ENCODE data around the gene GPRC5C. TPM values are rescaled to one million over a fixed set of nuclear protein-coding genes. Genes with fewer than 3 reads are reported as not detected.

Gene GPRC5C
- total RNA-seq, 1 donor: 2.9 TPM

GRCh38 chr17:74444406-74444805 is 12.5 kb downstream of the GPRC5C start:
- H4K20me1 ChIP-seq (ENCODE audit: insufficient read depth, low read length): no peaks in the 10 kb centered on the region
- H3K4me2 ChIP-seq (ENCODE audit: insufficient read depth, low read length): no peak overlapping the region
- TF ChIP-seq CTCF (IDR thresholded peaks at IDR 0.05; ENCODE audit: extremely low read depth, low read depth, low read length): no peak
- no peaks in the 10 kb centered on the region for H3K36me3 ChIP-seq (ENCODE audit: insufficient read depth, low read length)
- no peaks in the 10 kb centered on the region for H3K4me1 ChIP-seq (ENCODE audit: insufficient read depth, low read length)
- H3K9me3 ChIP-seq (ENCODE audit: low read depth, low read length): no peaks in the 10 kb centered on the region
- H3K27ac ChIP-seq (ENCODE audit: low read depth, low read length): no peak overlapping the region
- H3K4me3 ChIP-seq (ENCODE audit: insufficient read depth, low read length): no peak overlapping the region
- H2AFZ ChIP-seq (ENCODE audit: low read length): no peak overlapping the region
- no peaks in the 10 kb centered on the region for H3K27me3 ChIP-seq (ENCODE audit: insufficient read depth, low read length)
- no peaks in the 10 kb centered on the region for H3K79me2 ChIP-seq (ENCODE audit: insufficient read depth, low read length)
- peak; percentile 42 for DNase-seq (ENCODE audit: insufficient read length, low spot score, missing footprints)

DNA sequence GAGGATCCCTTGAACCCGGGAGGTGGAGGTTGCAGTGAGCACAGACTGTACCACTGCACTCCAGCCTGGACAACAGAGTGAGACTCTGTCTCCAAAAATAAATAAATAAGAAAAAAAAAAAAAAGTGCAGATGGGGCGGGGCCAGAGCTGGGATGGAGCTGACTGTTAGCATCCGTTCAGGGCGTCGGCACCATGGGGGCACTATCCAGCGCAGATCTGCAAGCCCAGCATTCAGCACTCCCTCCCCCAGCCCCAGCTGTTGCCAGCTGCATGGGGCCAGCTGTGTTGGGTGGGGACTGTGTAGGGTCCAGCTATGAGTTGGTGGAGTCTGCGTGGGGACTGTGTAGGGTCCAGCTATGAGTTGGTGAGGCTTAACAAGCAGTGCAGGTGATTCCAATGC is 13.3 kb downstream of the GPRC5C start:
- no peaks in the 10 kb centered on the region for H3K9me3 ChIP-seq (ENCODE audit: low read depth, low read length)
- no peak overlapping the region for H3K4me3 ChIP-seq (ENCODE audit: insufficient read depth, low read length)
- no peaks in the 10 kb centered on the region for H3K4me1 ChIP-seq (ENCODE audit: insufficient read depth, low read length)
- no peaks in the 10 kb centered on the region for H3K79me2 ChIP-seq (ENCODE audit: insufficient read depth, low read length)
- H3K4me2 ChIP-seq (ENCODE audit: insufficient read depth, low read length): no peak overlapping the region
- no peaks in the 10 kb centered on the region for H4K20me1 ChIP-seq (ENCODE audit: insufficient read depth, low read length)
- H3K36me3 ChIP-seq (ENCODE audit: insufficient read depth, low read length): no peaks in the 10 kb centered on the region
- no peak for TF ChIP-seq CTCF (IDR thresholded peaks at IDR 0.05; ENCODE audit: extremely low read depth, low read depth, low read length)
- no peaks in the 10 kb centered on the region for H3K27me3 ChIP-seq (ENCODE audit: insufficient read depth, low read length)
- DNase-seq (ENCODE audit: insufficient read length, low spot score, missing footprints): peak; percentile 6
- no peak overlapping the region for H3K27ac ChIP-seq (ENCODE audit: low read depth, low read length)
- no peak overlapping the region for H2AFZ ChIP-seq (ENCODE audit: low read length)

- no peaks in the 10 kb centered on the region for H3K36me3 ChIP-seq (ENCODE audit: insufficient read depth, low read length)
- H3K79me2 ChIP-seq (ENCODE audit: insufficient read depth, low read length): no peaks in the 10 kb centered on the region
- DNase-seq (ENCODE audit: insufficient read length, low spot score, missing footprints): peak; percentile 76
- no peak overlapping the region for H2AFZ ChIP-seq (ENCODE audit: low read length)
- no peak overlapping the region for H3K4me3 ChIP-seq (ENCODE audit: insufficient read depth, low read length)
- no peaks in the 10 kb centered on the region for H3K9me3 ChIP-seq (ENCODE audit: low read depth, low read length)
- no peak overlapping the region for H3K27ac ChIP-seq (ENCODE audit: low read depth, low read length)
- H3K4me2 ChIP-seq (ENCODE audit: insufficient read depth, low read length): no peak overlapping the region
- H3K4me1 ChIP-seq (ENCODE audit: insufficient read depth, low read length): no peaks in the 10 kb centered on the region
- no peak for TF ChIP-seq CTCF (IDR thresholded peaks at IDR 0.05; ENCODE audit: extremely low read depth, low read depth, low read length)
- H4K20me1 ChIP-seq (ENCODE audit: insufficient read depth, low read length): no peaks in the 10 kb centered on the region
- H3K27me3 ChIP-seq (ENCODE audit: insufficient read depth, low read length): peaks cover 2% of the 10 kb centered on the region
Measured at GRCh38 chr17:74446551-74447500, 14.9 kb downstream of the GPRC5C start.

DNA sequence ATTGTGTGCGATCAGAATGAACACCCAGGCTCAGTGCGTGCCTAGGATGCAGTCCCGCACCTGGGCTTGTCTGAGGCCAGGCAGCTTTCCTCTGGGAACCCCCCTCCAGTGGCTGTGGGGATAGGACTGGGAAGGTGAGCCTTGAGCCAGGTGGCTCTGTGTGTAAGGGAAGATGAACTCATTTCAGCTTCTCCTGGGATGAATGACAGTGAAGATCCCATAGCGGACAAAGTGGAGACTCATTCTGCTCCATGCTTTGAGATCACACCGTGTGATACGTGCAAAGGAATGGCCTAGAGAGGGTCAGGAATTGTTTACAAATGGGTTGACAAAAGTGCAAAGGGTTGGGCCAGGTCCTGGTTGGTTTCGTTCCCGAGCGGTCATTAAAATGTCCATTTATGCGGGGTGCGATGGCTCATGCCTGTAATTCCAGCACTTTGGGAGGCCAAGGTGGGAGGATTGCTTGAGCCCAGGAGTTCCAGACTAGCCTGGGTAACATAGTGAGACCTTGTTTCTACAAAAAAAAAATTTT is 15.8 kb downstream of the GPRC5C start:
- H3K4me2 ChIP-seq (ENCODE audit: insufficient read depth, low read length): no peak overlapping the region
- DNase-seq (ENCODE audit: insufficient read length, low spot score, missing footprints): peak; percentile 50
- peaks cover 6% of the 10 kb centered on the region for H3K27me3 ChIP-seq (ENCODE audit: insufficient read depth, low read length)
- no peaks in the 10 kb centered on the region for H3K79me2 ChIP-seq (ENCODE audit: insufficient read depth, low read length)
- H3K4me3 ChIP-seq (ENCODE audit: insufficient read depth, low read length): no peak overlapping the region
- H2AFZ ChIP-seq (ENCODE audit: low read length): no peak overlapping the region
- TF ChIP-seq CTCF (IDR thresholded peaks at IDR 0.05; ENCODE audit: extremely low read depth, low read depth, low read length): no peak
- no peaks in the 10 kb centered on the region for H4K20me1 ChIP-seq (ENCODE audit: insufficient read depth, low read length)
- no peaks in the 10 kb centered on the region for H3K4me1 ChIP-seq (ENCODE audit: insufficient read depth, low read length)
- no peaks in the 10 kb centered on the region for H3K9me3 ChIP-seq (ENCODE audit: low read depth, low read length)
- H3K27ac ChIP-seq (ENCODE audit: low read depth, low read length): no peak overlapping the region
- H3K36me3 ChIP-seq (ENCODE audit: insufficient read depth, low read length): no peaks in the 10 kb centered on the region
